ENCODE results near the gene POU2AF1. TPM values are rescaled to one million over a fixed set of nuclear protein-coding genes. Genes with fewer than 3 reads are reported as not detected.

Gene POU2AF1
- total and polyA plus RNA-seq, 2 of the 13 experiments (the other 11 are each of a cell fraction or from before 2014, with no cell fraction given) = 1.9 to 3.6 TPM

GRCh38 chr11:111355956-111356659 is 23.0 kb downstream of the POU2AF1 start (continued):
- TF ChIP-seq ZNF687 (CRISPR knock-in tag; IDR thresholded peaks at IDR 0.05) = peak; percentile 53
- TF ChIP-seq YY1 (IDR thresholded peaks at IDR 0.05; ENCODE audit: insufficient read depth, insufficient replicate concordance, low read depth, low read length) = no peak
- peak; percentile 62; the same call in 1 of the 2 replicates for TF ChIP-seq ISL2 (CRISPR knock-in tag; IDR thresholded peaks at IDR 0.05)
- TF ChIP-seq RCOR2 (CRISPR knock-in tag; IDR thresholded peaks at IDR 0.05) = 0 out of 2 replicates have a peak, but pooled peaks have one; percentile 19
- no peak for TF ChIP-seq PREB (CRISPR knock-in tag; IDR thresholded peaks at IDR 0.05)
- TF ChIP-seq ZBTB38 (CRISPR knock-in tag; IDR thresholded peaks at IDR 0.05) = 0 out of 2 replicates have a peak, but pooled peaks have one; percentile 20
- no peak for TF ChIP-seq HBP1 (CRISPR knock-in tag; IDR thresholded peaks at IDR 0.05; ENCODE audit: low read depth)
- TF ChIP-seq TCF7 (IDR thresholded peaks at IDR 0.05; ENCODE audit: low read depth) = peak; percentile 85
- TF ChIP-seq GMEB2 (CRISPR knock-in tag; IDR thresholded peaks at IDR 0.05; ENCODE audit: low read depth) = no peak
- no peak for TF ChIP-seq RFXAP (CRISPR knock-in tag; IDR thresholded peaks at IDR 0.05; ENCODE audit: borderline replicate concordance)
- no peak for TF ChIP-seq FOSL2 (CRISPR knock-in tag; IDR thresholded peaks at IDR 0.05)
- TF ChIP-seq NCOA2 (CRISPR knock-in tag; IDR thresholded peaks at IDR 0.05) = peak; percentile 65
- TF ChIP-seq RFX1 (IDR thresholded peaks at IDR 0.05) = no peak
- peak; percentile 58; the same call in 1 of the 2 replicates for TF ChIP-seq ONECUT2 (CRISPR knock-in tag; IDR thresholded peaks at IDR 0.05)
